SU-DHL-6 (cell line): ENCODE measurements around the gene MORN5.

ENCODE experiments used
- CTCF ChIP-seq: fragments of 200-600 bp; sonication (generic); IDR thresholded peaks from one replicate; pipeline ENCODE4 v1.5.1; 2017; ENCODE audit warnings: antibody characterized with exemption, mild to moderate bottlenecking, low read length, moderate library complexity; ENCODE audit not compliant: insufficient read depth, poor library complexity, severe bottlenecking
- EZH2phosphoT487 ChIP-seq: fragments of 200-600 bp; sonication (generic), shearing (Covaris generic); conservative IDR thresholded peaks from 2 replicates; pipeline ENCODE4 v1.6.1; 2018; ENCODE audit warnings: mild to moderate bottlenecking, antibody characterized with exemption, low read length, moderate library complexity, mixed read lengths

DNA sequence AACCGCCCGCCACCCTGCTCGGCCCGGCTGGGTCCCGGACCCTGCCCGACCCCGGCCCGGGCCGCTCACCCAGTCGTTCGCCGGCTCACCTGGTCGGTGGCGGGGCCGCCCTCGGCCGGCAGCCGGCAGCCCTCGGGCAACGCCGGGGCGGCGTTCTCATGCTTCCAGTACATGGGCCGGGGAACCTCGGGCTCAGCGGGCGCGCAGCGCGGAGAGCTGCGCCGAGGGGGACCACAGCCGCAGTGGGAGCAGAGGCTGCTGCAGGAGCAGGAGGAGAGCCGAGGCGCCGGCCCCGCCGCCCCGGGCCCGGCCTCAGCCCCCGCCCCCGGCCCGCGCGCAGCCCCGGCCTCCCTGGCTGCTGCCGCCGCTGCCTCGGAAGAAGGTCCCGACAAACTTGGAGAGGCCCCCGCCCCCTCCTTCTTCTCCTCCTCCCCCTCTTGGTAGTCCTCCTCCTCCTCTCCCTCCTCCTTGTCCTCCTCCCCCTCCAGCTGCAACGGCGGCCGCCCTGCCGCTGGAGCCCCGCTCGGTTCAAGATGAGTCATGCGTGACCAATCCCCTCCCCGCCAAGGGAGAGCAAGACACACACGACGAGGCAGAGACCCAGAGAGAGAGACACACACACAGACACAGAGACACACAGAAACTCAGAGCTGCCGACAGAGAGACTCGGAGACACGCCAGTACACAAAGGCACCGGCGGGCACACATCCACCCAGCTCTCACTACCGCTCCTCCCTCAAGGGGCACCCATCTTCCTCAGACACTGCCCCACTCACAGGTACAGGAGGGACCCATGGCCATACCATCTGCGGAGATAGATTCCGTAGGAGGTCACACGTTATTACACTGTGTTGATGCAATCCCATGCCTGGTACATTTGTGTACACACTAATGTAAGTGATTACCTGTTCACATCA lies 69.1 kb downstream of the MORN5 start, which contains the start of gene LHX6:
- TF ChIP-seq CTCF (no peak), EZH2phosphoT487 (no peak)
